GM19452 (cell line): ENCODE results near the gene SPEM2.

ENCODE experiments used
- ATAC-seq: cut with Tn5 transposase; IDR thresholded peaks from one replicate; pipeline ENCODE4 v1.9.1; 2021; ENCODE audit not compliant: unreplicated experiment

SPEM2 gene

GRCh38 chr17:7403977-7404736 lies 21.3 kb upstream of the SPEM2 start, which contains the start of gene TMEM256:
Gene TMEM256, minus strand, starts transcription at chr17:7404097. Its CDS starts 13 bp downstream, at chr17:7404084.
- ATAC-seq: peak; percentile 92

- no peak for ATAC-seq
Observed at GRCh38 chr17:7404737-7405349, 20.6 kb upstream of the SPEM2 start.

GRCh38 chr17:7405350-7406234 lies 19.8 kb upstream of the SPEM2 start:
- ATAC-seq: no peak

- ATAC-seq: no peak
Observed at GRCh38 chr17:7406235-7406825, 19.1 kb upstream of the SPEM2 start.

- ATAC-seq: no peak
Observed at GRCh38 chr17:7407082-7407481, 18.3 kb upstream of the SPEM2 start.

GRCh38 chr17:7407485-7408251 lies 17.7 kb upstream of the SPEM2 start, which contains the start of gene NLGN2:
Gene NLGN2, plus strand, starts transcription at chr17:7407845. Its CDS starts 411 bp downstream, at chr17:7408256.
- no peak for ATAC-seq

GRCh38 chr17:7408252-7408727 lies 17.1 kb upstream of the SPEM2 start:
- ATAC-seq: no peak

GRCh38 chr17:7408863-7409262 lies 16.6 kb upstream of the SPEM2 start:
- no peak for ATAC-seq

- ATAC-seq: no peak
Observed at GRCh38 chr17:7409716-7410115, 15.7 kb upstream of the SPEM2 start.

- no peak for ATAC-seq
Observed at GRCh38 chr17:7410634-7411426, 14.6 kb upstream of the SPEM2 start.

- ATAC-seq: no peak
Observed at GRCh38 chr17:7411427-7411750, 14.0 kb upstream of the SPEM2 start.

- no peak for ATAC-seq
Observed at GRCh38 chr17:7413346-7413985, 11.9 kb upstream of the SPEM2 start.

GRCh38 chr17:7414837-7415236 lies 10.6 kb upstream of the SPEM2 start:
- no peak for ATAC-seq

GRCh38 chr17:7415784-7416183 lies 9.6 kb upstream of the SPEM2 start:
- no peak for ATAC-seq

GRCh38 chr17:7416323-7416722 lies 9.1 kb upstream of the SPEM2 start:
- ATAC-seq: no peak

- no peak for ATAC-seq
Observed at GRCh38 chr17:7417056-7417655, 8.3 kb upstream of the SPEM2 start.

GRCh38 chr17:7418472-7419152 lies 6.8 kb upstream of the SPEM2 start:
- ATAC-seq: no peak
